Naive B cell (primary cell): Measurements from ENCODE around the gene ADGRL1. TPM values are rescaled to one million over a fixed set of nuclear protein-coding genes. Genes with fewer than 3 reads are reported as not detected.
"Not testable (repeated sequence)": the region's sequence is repeated elsewhere in the genome, so short reads cannot be mapped to it uniquely, and the experiment has no call there.

Experiments used
- ATAC-seq, 2 donors: fragments of 150-1000 bp; cut with Tn5 transposase; 2 replicates each; pipeline ENCODE4 v1.10.0; 2021; ENCODE audit warnings: low read depth in 2 of 2, mild to moderate bottlenecking in 2 of 2, moderate library complexity in 2 of 2
- DNase-seq: peaks from one replicate; pipeline ENCODE4 v3.0.0; 2022
- H3K27ac Mint-ChIP-seq, 6 donors: one replicate each; pipeline ENCODE4 v1.8.0; 2020 to 2022; ENCODE audit warnings: mild to moderate bottlenecking in 6 of 6, mixed read lengths in 6 of 6, moderate library complexity in 5 of 6, inconsistent platforms in 2 of 6
- H3K27me3 Mint-ChIP-seq, 3 donors: one replicate each; pipeline ENCODE4 v1.8.0; 2021 to 2022; ENCODE audit warnings: mixed read lengths in 3 of 3, mild to moderate bottlenecking in 1 of 3
- H3K36me3 Mint-ChIP-seq, 2 donors: one replicate each; pipeline ENCODE4 v1.8.0; 2020 to 2022; ENCODE audit warnings: mixed read lengths in 2 of 2, inconsistent platforms in 1 of 2, mild to moderate bottlenecking in 1 of 2
- H3K4me1 Mint-ChIP-seq, 3 donors: one replicate each; pipeline ENCODE4 v1.8.0; 2020 to 2022; ENCODE audit warnings: mixed read lengths in 3 of 3, inconsistent platforms in 1 of 3, mild to moderate bottlenecking in 1 of 3, moderate library complexity in 1 of 3
- H3K4me3 Mint-ChIP-seq, 8 donors: one replicate each; pipeline ENCODE4 v1.8.0; 2020 to 2022; ENCODE audit warnings: mild to moderate bottlenecking in 8 of 8, mixed read lengths in 8 of 8, moderate library complexity in 8 of 8, inconsistent platforms in 2 of 8
- H3K9me3 Mint-ChIP-seq, 7 donors: one replicate each; pipeline ENCODE4 v1.8.0; 2020 to 2022; ENCODE audit warnings: mixed read lengths in 7 of 7, mild to moderate bottlenecking in 5 of 7, inconsistent platforms in 2 of 7, moderate library complexity in 1 of 7
- polyA plus RNA-seq, 6 donors: library from polyadenylated mRNA; unstranded; fragments of 300-500 nt; fragmentation: Illumina TruSeq; gene quantifications; one replicate each; pipeline ENCODE4 v1.2.3, GENCODE V29; 2021; ENCODE audit warnings: low read depth in 6 of 6

Gene ADGRL1
- polyA plus RNA-seq, 6 donors from 2014 or later = not detected

- H3K36me3 Mint-ChIP-seq, H3K9me3 Mint-ChIP-seq, H3K27ac Mint-ChIP-seq, DNase-seq, ATAC-seq, H3K4me3 Mint-ChIP-seq: not testable (repeated sequence)
- Mint-ChIP-seq H3K4me1 (peaks cover 7 to 17% (median 11%) of the 10 kb centered on the region in 3 donors), H3K27me3 (peaks cover 0 to 16% (median 6%) of the 10 kb centered on the region in 3 donors)
Measured at GRCh38 chr19:14197288-14197687, 8.7 kb downstream of the ADGRL1 start.

GRCh38 chr19:14196105-14196504 is 9.9 kb downstream of the ADGRL1 start:
- Mint-ChIP-seq H3K4me1 (peaks cover 7 to 17% (median 11%) of the 10 kb centered on the region in 3 donors), H3K27ac (peak overlapping the region in 4 of 6 donors; percentile 0 to 57 (median 36)), H3K4me3 (peak overlapping the region in 2 of 8 donors; percentile 8 to 43)
- H3K36me3 Mint-ChIP-seq, H3K9me3 Mint-ChIP-seq, H3K27me3 Mint-ChIP-seq: not testable (repeated sequence)
- ATAC-seq (peak; percentile 72 to 76), DNase-seq (peak; percentile 65)

DNA sequence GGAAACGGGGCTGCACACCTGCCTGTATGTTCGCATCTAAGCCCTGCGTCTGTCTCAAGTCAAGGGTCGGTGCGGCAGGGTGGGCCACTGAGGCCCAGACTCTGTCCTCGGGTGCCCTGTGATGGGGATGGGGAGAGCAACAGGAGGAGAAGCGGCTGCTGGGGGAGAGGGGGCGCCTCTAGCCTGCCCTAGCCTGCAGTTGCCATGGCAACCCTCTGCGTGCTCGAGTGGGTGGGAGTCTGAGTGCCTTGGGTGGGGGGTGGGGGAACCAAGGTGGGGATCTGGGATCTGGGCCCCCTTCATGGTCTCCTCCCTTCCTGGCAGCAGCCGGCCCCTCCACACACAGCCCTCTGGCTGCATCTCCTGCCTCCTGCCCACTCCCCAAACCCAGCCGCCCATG is 10.8 kb downstream of the ADGRL1 start:
- not testable (repeated sequence) for H3K9me3 Mint-ChIP-seq, DNase-seq, ATAC-seq, H3K27ac Mint-ChIP-seq, H3K27me3 Mint-ChIP-seq, H3K36me3 Mint-ChIP-seq, H3K4me3 Mint-ChIP-seq
- H3K4me1 Mint-ChIP-seq = peaks cover 7 to 15% (median 11%) of the 10 kb centered on the region in 3 donors

DNA sequence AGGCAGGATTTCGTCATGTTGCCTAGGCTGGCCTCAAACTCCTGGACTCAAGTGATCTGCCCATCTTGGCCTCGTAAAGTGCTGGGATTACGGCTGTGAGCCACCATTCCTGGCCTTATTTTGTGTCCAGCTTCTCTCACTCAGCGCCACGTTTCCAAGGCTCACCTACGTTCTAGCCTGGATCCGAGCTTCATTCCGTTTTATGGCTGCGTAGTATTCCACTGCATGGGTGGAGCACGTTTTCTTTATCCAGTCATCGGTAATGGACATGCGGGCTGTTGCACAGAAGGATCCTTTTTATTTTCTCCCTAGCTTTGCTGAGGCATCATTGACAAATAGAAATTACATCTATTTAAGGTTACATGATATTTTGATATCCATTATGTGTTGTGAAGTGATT is 16.6 kb downstream of the ADGRL1 start:
- Mint-ChIP-seq H3K4me3 (no peak overlapping the region), H3K4me1 (peaks cover 0 to 9% (median 7%) of the 10 kb centered on the region in 3 donors), H3K27me3 (peaks cover 0 to 34% (median 29%) of the 10 kb centered on the region in 3 donors), H3K27ac (no peak overlapping the region), H3K36me3 (no peaks in the 10 kb centered on the region), H3K9me3 (peaks cover 0 to 5% (median 0%) of the 10 kb centered on the region in 7 donors)
- DNase-seq (no peak), ATAC-seq (no peak)

DNA sequence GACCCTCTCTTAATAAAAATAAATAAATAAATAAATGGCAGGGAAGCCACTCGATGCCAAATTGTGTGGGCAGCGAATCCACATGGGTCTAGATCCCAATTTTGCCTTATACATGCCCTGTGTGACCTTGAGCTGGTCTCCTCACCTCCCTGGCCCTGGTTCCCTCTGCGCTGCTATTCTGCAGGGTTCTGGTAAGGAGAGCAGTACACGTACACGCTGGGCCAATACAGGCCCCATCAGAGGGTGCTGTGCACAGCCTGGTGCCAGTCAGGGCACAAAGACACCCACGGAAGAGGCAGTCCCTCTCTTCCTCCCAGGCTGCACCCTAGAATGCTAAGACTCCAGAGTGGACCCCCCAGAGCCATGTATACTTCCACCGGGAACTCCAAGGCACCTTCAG is 17.9 kb downstream of the ADGRL1 start:
- H3K9me3 Mint-ChIP-seq, H3K4me1 Mint-ChIP-seq, ATAC-seq, DNase-seq, H3K36me3 Mint-ChIP-seq: not testable (repeated sequence)
- peak overlapping the region in 1 of 8 donors; percentile 48 for H3K4me3 Mint-ChIP-seq
- peaks cover 0 to 34% (median 29%) of the 10 kb centered on the region in 3 donors for H3K27me3 Mint-ChIP-seq
- H3K27ac Mint-ChIP-seq = peak overlapping the region in 1 of 6 donors; percentile 56

GRCh38 chr19:14187561-14187960 is 18.4 kb downstream of the ADGRL1 start:
- H3K27me3 Mint-ChIP-seq = peaks cover 0 to 34% (median 29%) of the 10 kb centered on the region in 3 donors
- H3K9me3 Mint-ChIP-seq = peaks cover 0 to 5% (median 0%) of the 10 kb centered on the region in 7 donors
- ATAC-seq (no peak), DNase-seq (no peak)
- H3K36me3 Mint-ChIP-seq = no peaks in the 10 kb centered on the region
- no peak overlapping the region for H3K4me3 Mint-ChIP-seq
- peaks cover 0 to 9% (median 7%) of the 10 kb centered on the region in 3 donors for H3K4me1 Mint-ChIP-seq
- no peak overlapping the region for H3K27ac Mint-ChIP-seq

DNA sequence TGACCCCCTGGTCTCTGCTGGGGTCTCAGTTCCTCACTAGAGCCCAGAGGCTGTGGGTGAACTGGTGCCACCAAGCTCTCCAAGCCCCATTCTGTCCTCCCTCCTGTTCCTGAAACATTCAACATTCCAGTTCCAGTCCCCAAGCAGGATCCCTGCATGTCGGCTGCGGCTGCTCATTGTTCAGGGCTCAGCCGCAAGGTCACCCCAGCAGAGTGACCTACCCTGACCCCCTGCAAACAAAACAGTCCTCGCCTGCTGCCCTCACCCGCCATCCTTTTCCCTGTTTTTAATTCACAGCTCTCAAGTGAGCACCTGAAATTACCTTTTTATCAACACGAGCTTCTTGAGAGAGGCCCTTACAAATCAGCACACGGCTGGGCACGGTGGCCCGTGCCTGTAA is 19.3 kb downstream of the ADGRL1 start:
- H3K27me3 Mint-ChIP-seq = peaks cover 0 to 34% (median 29%) of the 10 kb centered on the region in 3 donors
- DNase-seq, H3K4me3 Mint-ChIP-seq, ATAC-seq, H3K9me3 Mint-ChIP-seq, H3K36me3 Mint-ChIP-seq, H3K4me1 Mint-ChIP-seq, H3K27ac Mint-ChIP-seq: not testable (repeated sequence)

DNA sequence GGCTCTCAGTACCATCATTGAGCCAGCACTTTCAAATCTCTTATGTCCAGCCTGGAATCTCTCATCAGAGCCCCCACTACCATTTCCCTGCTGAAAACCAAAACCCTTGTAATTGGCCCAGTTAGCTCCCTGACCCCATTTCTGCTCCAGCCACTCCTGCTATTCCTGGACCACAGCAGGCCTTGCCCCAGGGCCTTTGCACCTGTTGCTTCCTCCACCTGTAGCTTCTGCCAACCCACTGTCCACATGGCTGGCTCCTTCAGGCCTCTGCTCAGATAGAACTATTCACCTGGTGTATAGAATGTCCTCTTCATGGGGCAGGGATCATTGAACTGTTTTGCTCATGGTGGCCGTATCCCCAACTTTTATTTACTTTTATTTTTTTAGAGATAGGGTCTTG is 20.3 kb downstream of the ADGRL1 start:
- Mint-ChIP-seq H3K27me3 (peaks cover 0 to 34% (median 29%) of the 10 kb centered on the region in 3 donors), H3K27ac (peak overlapping the region in 1 of 6 donors; percentile 27), H3K4me3 (peak overlapping the region in 1 of 8 donors; percentile 73)
- not testable (repeated sequence) for H3K9me3 Mint-ChIP-seq, H3K36me3 Mint-ChIP-seq, DNase-seq, ATAC-seq, H3K4me1 Mint-ChIP-seq

DNA sequence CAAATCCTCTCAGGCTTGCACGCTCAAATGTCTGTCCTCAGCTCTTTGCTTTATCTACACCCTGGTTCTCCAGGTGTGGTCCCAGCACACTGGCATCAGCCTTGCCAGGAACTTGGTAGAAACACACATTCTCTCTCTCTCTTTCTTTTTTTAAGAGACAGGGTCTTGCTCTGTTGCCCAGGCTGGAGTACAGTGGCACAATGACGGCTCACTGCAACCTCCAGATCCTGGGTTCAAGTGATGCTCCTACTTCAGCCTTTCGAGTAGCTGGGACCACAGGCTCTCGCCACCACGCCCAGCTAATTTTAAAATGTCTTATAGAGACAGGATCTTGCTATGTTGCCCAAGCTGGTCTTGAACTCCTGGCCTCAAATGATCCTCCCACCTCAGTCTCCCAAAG is 20.8 kb downstream of the ADGRL1 start:
- ATAC-seq (no peak), DNase-seq (no peak)
- no peaks in the 10 kb centered on the region for H3K36me3 Mint-ChIP-seq
- H3K9me3 Mint-ChIP-seq = peaks cover 0 to 5% (median 0%) of the 10 kb centered on the region in 7 donors
- no peak overlapping the region for H3K27ac Mint-ChIP-seq
- peak overlapping the region in 1 of 8 donors; percentile 33 for H3K4me3 Mint-ChIP-seq
- peaks cover 0 to 34% (median 29%) of the 10 kb centered on the region in 3 donors for H3K27me3 Mint-ChIP-seq
- peaks cover 0 to 9% (median 7%) of the 10 kb centered on the region in 3 donors for H3K4me1 Mint-ChIP-seq

DNA sequence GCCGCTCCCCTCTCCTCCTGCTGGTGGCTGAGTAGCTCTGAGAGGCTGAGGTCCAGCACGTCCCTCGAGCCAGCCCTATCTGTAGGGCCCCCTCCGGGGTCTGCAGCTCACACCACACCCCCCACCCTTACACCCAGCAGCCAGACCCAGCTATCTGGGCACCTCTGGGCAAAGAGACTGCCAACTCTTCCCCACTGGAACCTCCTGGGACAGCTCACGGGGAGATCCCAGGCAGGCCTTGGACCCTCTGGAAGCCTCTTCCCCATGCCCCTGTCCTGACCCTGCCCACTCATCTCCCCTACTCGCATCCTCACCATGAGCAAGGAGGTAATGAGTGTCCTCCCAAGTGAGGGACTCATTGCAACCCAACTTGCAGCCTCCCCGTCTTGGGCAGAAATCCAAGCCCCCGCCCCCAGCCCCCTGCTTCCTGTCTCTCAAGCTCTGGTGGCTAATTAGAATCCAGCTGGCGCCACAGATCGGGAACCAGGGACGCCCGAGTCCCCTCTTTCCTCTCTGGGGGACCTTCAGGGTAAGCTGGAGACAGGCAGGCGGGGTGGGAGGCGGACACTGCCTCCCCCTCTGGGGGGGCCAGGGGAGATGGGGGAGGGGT is 22.1 kb downstream of the ADGRL1 start:
- no peak for ATAC-seq
- Mint-ChIP-seq H3K4me3 (no peak overlapping the region), H3K27me3 (peaks cover 0 to 29% (median 24%) of the 10 kb centered on the region in 3 donors), H3K9me3 (peaks cover 0 to 3% (median 0%) of the 10 kb centered on the region in 7 donors), H3K27ac (no peak overlapping the region), H3K36me3 (no peaks in the 10 kb centered on the region), H3K4me1 (peaks cover 0 to 9% (median 7%) of the 10 kb centered on the region in 3 donors)
- DNase-seq = no peak

GRCh38 chr19:14182476-14182875 is 23.5 kb downstream of the ADGRL1 start:
- H3K36me3 Mint-ChIP-seq = no peaks in the 10 kb centered on the region
- peaks cover 0 to 6% (median 3%) of the 10 kb centered on the region in 3 donors for H3K4me1 Mint-ChIP-seq
- DNase-seq (no peak), ATAC-seq (no peak)
- H3K9me3 Mint-ChIP-seq = no peaks in the 10 kb centered on the region
- H3K27me3 Mint-ChIP-seq = peaks cover 0 to 15% (median 11%) of the 10 kb centered on the region in 3 donors
- H3K4me3 Mint-ChIP-seq = peak overlapping the region in 1 of 8 donors; percentile 33
- no peak overlapping the region for H3K27ac Mint-ChIP-seq

- no peak for DNase-seq
- no peak overlapping the region for H3K27ac Mint-ChIP-seq
- H3K4me3 Mint-ChIP-seq = peak overlapping the region in 1 of 8 donors; percentile 33
- peaks cover 0 to 11% (median 6%) of the 10 kb centered on the region in 3 donors for H3K27me3 Mint-ChIP-seq
- H3K9me3 Mint-ChIP-seq = no peaks in the 10 kb centered on the region
- ATAC-seq = no peak
- H3K36me3 Mint-ChIP-seq = no peaks in the 10 kb centered on the region
- H3K4me1 Mint-ChIP-seq = peaks cover 0 to 3% (median 0%) of the 10 kb centered on the region in 3 donors
Measured at GRCh38 chr19:14181906-14182305, 24.1 kb downstream of the ADGRL1 start.

GRCh38 chr19:14181199-14181598 is 24.8 kb downstream of the ADGRL1 start:
- not testable (repeated sequence) for DNase-seq, H3K4me3 Mint-ChIP-seq, H3K36me3 Mint-ChIP-seq, H3K9me3 Mint-ChIP-seq, H3K27ac Mint-ChIP-seq, ATAC-seq, H3K4me1 Mint-ChIP-seq
- peaks cover 0 to 11% (median 6%) of the 10 kb centered on the region in 3 donors for H3K27me3 Mint-ChIP-seq

- no peaks in the 10 kb centered on the region for H3K36me3 Mint-ChIP-seq
Measured at GRCh38 chr19:14177496-14178074, 28.4 kb downstream of the ADGRL1 start.

More at GRCh38 chr19:14177496-14178074, 28.4 kb downstream of the ADGRL1 start:
- peaks cover 4 to 7% (median 6%) of the 10 kb centered on the region in 3 donors for H3K4me1 Mint-ChIP-seq
- ATAC-seq (no peak), DNase-seq (no peak)
- no peaks in the 10 kb centered on the region for H3K27me3 Mint-ChIP-seq
- H3K9me3 Mint-ChIP-seq = no peaks in the 10 kb centered on the region
- H3K4me3 Mint-ChIP-seq = no peak overlapping the region
- no peak overlapping the region for H3K27ac Mint-ChIP-seq
